NCI-H2227 treated with DMSO at 0.1 percent for 48 hours (cell line): ENCODE data around the gene SLC27A2.
A peak's percentile ranks its signal among the peaks of the same experiment; 100 is the strongest.
"Not testable (repeated sequence)": the region's sequence is repeated elsewhere in the genome, so short reads cannot be mapped to it uniquely, and the experiment has no call there.

Source experiments
- DNase-seq: peaks from one replicate; lab custom pipeline; 2025; lab: John Stamatoyannopoulos, UW

Gene SLC27A2

DNA sequence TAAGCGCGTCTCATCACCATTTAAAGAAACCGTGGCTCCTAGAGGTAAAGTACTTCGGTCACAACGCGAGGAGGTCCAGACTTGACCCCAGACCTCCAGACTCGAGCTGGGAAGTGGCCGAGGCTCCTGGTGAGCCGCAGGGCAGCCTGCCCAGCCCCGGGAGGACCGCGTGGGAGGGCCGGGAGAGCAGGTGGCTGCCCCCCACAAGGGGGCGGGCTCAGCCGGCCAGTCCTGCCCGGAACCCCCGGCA lies at the start of gene SLC27A2:
TSS of gene SLC27A2 (plus strand) at position 228 of the 250 bp plus-strand sequence. CDS start 232 bp downstream, outside the sequence.
- no peak for DNase-seq

- not testable (repeated sequence) for DNase-seq
Measured at GRCh38 chr15:50132251-50132984, 49.6 kb upstream of the SLC27A2 start.

DNA sequence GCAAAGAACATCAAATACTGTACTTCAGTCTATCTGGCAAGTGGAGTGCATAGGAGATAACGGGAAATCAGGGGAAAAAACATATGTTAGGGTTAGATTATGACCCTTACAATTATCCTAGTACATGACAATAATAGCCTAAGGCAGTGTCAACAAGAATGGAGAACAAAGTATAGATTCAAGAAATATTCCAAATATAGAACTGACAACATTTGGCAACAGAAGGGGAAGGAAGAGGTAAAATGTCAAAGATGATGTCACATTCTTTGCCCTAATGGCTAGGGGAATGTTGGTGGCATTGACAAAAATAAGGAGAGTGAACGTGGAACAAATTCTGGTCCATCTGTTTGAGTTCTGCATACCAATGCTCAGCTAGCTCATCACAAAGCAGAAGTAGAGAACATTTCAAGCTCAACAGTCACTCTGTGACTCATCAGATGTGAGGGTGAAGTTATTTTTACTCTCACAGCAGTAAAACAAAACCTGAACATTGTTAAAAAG lies 47.4 kb upstream of the SLC27A2 start:
- DNase-seq = no peak

GRCh38 chr15:50135031-50135551 lies 46.9 kb upstream of the SLC27A2 start:
- no peak for DNase-seq

DNA sequence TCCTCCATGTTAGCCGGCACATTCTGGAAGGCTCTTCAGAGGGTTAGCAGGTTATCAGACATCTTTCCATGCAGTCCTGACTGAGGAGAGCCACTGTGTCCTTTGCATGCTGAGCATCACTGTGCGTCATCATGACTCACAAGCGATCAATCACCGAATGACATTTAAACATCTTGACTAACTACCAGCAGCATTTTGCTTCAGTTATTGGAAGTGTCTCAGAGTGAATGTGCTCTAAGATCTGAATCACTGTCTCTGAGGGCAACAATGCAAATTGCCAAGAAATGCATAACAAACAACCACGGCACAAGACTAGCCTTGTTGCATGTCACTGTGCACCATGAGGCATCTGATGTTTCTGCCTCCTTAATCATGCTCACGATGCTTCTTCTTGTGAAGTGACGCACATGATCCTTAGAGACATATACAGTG lies 44.6 kb upstream of the SLC27A2 start:
- no peak for DNase-seq

DNA sequence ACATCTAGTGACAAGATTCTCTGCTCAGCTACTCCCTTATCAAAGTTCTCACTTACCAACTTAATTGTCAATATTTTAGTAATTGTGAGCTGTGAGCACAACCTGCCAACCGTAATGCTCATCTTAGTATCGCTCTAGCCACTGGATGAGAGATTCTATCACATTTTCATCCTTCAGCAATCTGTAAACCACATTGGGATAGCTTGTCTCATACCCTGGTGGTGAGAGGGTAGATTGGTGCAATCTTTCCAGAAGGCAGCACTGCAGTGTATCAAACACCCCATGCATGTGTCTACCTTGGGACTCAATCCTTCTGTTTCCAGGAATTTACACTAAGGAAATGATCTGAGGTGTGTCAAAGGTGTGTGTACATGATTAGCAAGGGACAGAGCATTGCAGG lies 44.1 kb upstream of the SLC27A2 start:
- DNase-seq = no peak

GRCh38 chr15:50138391-50138790 lies 43.6 kb upstream of the SLC27A2 start:
- no peak for DNase-seq

DNA sequence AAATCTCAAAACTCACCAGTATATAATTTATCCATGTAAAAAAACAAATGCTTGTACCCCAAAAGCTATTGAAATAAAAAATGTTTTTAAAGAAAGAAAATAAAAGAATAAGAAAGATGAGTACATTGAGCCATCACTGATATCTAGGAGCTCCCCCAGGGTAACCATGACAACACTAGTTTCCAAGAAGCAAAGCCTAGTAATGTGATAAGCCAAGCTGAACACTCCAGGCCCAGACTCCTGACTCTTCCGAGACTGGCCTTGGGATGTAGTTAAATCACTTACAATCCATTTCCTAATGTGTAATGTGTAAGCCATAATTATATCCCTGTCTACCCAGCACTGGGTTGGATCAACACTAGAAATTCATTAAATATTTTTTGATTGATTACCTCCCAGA lies 41.9 kb upstream of the SLC27A2 start:
- no peak for DNase-seq

DNA sequence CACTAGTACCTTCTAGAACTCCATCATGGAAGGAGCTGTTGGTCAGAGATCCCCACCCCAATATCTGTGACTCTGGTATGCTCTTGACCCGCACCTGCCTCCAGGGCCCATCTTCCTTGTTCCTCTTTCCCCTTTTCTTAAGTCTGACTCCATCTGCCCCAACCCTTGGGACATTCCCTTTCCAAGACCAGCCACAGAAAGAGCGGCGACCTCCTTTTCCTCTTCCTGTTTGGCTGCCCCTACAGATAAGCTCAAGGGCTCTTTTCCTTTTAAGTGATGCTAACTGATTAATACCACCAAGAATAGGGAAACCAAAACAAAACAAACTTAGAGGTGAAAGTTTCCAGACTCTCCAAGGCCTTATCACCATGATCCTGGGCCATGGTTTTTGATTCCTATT lies 41.0 kb upstream of the SLC27A2 start:
- DNase-seq = no peak

GRCh38 chr15:50141856-50142255 lies 40.1 kb upstream of the SLC27A2 start:
- no peak for DNase-seq

DNA sequence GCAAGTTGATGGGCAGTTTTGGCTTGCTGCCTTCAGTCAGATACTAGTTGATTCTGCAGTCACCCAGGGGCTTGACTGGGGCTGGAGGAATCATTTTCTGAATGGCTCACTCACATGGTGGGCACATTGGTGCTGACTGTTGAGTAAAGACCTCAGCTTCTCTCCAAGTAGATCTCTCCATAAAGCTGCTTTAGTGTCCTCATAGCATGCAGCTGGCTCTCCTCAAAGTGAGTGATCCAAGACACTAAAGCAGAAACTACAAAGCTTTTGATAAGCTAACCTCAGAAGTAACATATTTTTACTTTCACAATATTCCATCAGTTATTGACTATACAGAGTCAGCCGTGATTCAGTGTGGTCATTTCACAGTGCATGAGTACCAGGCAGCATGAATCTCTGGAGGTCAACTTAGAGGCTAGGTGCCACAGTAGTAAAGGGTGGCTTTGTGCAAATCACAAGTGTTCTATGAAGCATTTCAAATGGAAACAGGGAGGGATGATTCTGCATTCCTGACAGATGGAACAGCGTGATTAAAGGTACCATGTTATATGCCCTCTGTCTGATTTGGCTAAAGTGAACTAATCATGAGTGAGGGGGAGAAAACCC lies 38.6 kb upstream of the SLC27A2 start:
- no peak for DNase-seq

GRCh38 chr15:50144341-50145120 lies 37.5 kb upstream of the SLC27A2 start:
- DNase-seq = no peak

- DNase-seq = peak; percentile 60
Measured at GRCh38 chr15:50145451-50145872, 36.5 kb upstream of the SLC27A2 start.

DNA sequence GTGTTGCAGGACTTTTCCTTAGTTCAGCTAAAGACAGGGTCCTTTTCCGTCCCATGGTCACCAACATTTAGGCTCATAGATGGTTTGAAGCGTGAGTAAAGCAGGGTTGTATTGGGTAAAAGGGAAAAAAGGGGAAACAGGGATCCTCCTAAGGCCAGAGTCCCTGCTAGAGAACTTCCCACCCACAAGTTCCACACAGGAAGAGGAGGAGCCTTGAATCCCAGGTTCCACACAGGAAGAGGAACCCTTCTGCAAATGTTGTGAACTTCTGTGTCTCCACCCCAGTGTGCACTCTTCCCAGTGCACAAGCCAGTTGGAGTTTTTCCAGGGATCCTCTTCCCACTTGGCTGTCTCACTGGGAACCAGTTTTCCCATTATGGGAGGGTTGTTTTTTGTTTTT lies 35.4 kb upstream of the SLC27A2 start:
- DNase-seq = no peak

- DNase-seq = peak; percentile 4
Measured at GRCh38 chr15:50148362-50148963, 33.5 kb upstream of the SLC27A2 start.

GRCh38 chr15:50149090-50149489 lies 32.9 kb upstream of the SLC27A2 start:
- no peak for DNase-seq

GRCh38 chr15:50150349-50150748 lies 31.6 kb upstream of the SLC27A2 start:
- DNase-seq = no peak

DNA sequence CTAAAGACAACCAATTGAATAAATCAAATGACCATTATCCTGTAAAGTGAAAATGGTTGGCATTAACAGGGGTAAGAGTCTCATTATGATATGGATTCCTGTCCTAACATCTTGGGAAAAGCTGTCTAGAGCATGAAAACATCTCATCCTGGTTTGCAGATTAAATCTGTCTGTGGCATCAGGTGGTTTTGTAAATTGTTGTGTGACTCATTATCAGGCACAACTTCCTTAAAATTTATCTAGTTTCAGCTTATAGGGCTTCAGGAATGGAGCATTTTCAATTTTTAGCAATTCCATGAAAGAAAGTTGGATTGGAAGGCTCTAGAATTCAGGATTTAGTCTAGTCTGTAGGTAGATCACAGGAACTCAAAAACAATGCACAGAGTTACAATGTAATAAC lies 31.1 kb upstream of the SLC27A2 start:
- DNase-seq = no peak

GRCh38 chr15:50151476-50151875 lies 30.5 kb upstream of the SLC27A2 start:
- no peak for DNase-seq

GRCh38 chr15:50158236-50158635 lies 23.8 kb upstream of the SLC27A2 start:
- DNase-seq = not testable (repeated sequence)

DNA sequence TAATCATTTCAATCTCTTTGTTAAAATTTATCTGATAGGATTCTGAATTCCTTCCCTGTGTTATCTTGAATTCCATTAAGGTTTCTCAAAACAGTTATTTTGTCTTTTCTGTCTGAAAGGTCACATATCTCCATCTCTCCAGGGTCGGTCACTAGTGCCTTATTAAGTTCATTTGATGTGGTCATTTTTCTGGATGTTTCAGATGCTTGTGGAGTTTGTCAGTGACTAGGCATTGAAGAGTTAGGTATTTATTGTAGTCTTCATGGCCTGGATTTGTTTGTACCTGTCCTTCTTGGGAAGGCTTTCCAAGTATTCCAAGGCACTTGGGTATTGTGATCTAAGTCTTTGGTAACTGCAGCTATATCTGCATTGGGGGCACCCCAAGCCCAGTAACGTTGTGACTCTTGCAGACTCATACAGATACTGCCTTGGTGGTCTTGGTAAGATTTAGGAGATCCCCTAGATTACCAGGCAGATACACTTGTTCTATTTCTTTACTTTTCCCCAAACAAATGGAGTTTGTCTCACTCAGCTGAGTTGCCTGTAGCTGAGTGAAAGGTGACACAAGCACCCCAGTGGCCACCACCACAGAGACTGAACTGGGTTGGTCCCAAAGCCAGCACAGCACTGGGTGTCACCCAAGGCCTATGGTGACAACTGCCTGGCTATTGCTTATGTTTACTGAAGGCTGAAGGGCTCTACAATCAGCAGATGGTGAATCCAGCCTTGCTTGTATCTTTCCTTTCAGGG lies 18.9 kb upstream of the SLC27A2 start:
- no peak for DNase-seq
